ENCODE measurements around the gene APOBEC4. TPM values are rescaled to one million over a fixed set of nuclear protein-coding genes. Genes with fewer than 3 reads are reported as not detected.

The APOBEC4 gene
- total and polyA plus RNA-seq, 3 donors from 2014 or later, result 4.9 to 23.7 (median 5.0) TPM

DNA sequence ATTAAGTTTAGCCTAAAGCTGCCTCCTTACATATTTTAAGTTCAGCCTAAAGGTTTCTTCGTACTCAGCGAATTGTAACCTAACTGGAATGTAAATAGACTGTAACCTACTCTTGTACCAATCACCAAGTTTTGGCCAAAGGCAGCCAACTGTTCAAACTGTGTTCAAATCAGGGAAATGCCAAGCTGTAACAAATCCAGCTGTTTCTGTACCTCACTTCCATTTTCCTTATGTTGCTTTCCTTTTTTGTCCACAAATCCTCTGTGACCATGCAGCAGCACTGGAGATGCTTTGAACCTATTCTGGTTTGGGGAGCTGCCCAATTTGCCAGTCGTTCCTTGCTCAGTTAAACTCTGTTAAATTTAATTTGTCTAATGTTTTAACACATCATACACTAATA lies 3.2 kb upstream of the APOBEC4 start:
- WGBS, 2 donors, result 90 to 93% methylated on average over 3 of the region's 3 CpGs
- intact Hi-C loops (cut with DNase I; ENCODE audit: low total_unique reads), result loop anchor here (10.0 kb wide), 1 partner anchor 258 kb away; no protein-coding TSS in a partner anchor
- no peak for DNase-seq

DNA sequence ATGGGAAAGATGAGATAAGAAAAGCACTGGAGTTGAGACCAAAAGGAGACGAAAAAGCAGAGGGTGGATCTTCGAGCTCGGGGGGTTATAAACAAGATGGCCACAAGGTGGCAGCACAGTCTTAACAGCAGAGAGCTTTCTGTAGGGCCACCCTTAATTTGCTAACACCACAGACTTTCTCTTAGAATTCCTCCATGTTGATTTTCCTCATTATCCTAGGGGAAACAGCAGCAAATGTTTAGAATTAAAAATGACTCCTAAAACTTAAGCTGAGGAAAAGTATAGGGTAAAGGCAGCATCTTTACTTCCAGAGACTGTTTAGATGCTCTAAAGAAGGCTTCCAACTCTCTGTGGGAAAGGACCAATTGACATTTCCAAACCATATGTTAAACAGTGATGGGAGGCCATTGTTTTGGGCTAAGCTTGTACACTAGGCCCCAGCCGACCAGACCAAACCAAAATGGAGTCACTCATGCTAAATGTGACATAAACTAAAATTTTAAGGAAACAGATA lies 2.5 kb upstream of the APOBEC4 start:
- H3K9me3 ChIP-seq, result no peaks in the 10 kb centered on the region
- TF ChIP-seq, protein P1, sequence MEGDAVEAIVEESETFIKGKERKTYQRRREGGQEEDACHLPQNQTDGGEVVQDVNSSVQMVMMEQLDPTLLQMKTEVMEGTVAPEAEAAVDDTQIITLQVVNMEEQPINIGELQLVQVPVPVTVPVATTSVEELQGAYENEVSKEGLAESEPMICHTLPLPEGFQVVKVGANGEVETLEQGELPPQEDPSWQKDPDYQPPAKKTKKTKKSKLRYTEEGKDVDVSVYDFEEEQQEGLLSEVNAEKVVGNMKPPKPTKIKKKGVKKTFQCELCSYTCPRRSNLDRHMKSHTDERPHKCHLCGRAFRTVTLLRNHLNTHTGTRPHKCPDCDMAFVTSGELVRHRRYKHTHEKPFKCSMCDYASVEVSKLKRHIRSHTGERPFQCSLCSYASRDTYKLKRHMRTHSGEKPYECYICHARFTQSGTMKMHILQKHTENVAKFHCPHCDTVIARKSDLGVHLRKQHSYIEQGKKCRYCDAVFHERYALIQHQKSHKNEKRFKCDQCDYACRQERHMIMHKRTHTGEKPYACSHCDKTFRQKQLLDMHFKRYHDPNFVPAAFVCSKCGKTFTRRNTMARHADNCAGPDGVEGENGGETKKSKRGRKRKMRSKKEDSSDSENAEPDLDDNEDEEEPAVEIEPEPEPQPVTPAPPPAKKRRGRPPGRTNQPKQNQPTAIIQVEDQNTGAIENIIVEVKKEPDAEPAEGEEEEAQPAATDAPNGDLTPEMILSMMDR (IDR thresholded peaks at IDR 0.05), result peak; percentile 89 to 94 (median 94)
- no peak for TF ChIP-seq POLR2A (IDR thresholded peaks at IDR 0.05)
- DNase-seq, result peak; percentile 94
- H3K27ac ChIP-seq, result no peak overlapping the region
- H3K36me3 ChIP-seq (ENCODE audit: low read depth, missing control alignments), result no peaks in the 10 kb centered on the region
- H3K27me3 ChIP-seq, result no peaks in the 10 kb centered on the region
- WGBS, 2 donors, result 6 to 15% methylated on average over 4 of the region's 4 CpGs
- peaks cover 4% of the 10 kb centered on the region for H3K4me1 ChIP-seq
- no peak overlapping the region for H3K4me3 ChIP-seq
- intact Hi-C loops (cut with DNase I; ENCODE audit: low total_unique reads), result loop anchor here (10.0 kb wide), 1 partner anchor 259 kb away; no protein-coding TSS in a partner anchor

More for the DNA sequence above, 3.2 kb upstream of the APOBEC4 start:
- TF ChIP-seq, protein P1 (IDR thresholded peaks at IDR 0.05), result no peak
- TF ChIP-seq POLR2A (IDR thresholded peaks at IDR 0.05), result no peak
- Histone ChIP-seq H3K4me1 (peaks cover 4% of the 10 kb centered on the region), H3K27me3 (no peaks in the 10 kb centered on the region), H3K36me3 (ENCODE audit: low read depth, missing control alignments) (no peaks in the 10 kb centered on the region), H3K9me3 (no peaks in the 10 kb centered on the region), H3K27ac (no peak overlapping the region), H3K4me3 (no peak overlapping the region)

DNA sequence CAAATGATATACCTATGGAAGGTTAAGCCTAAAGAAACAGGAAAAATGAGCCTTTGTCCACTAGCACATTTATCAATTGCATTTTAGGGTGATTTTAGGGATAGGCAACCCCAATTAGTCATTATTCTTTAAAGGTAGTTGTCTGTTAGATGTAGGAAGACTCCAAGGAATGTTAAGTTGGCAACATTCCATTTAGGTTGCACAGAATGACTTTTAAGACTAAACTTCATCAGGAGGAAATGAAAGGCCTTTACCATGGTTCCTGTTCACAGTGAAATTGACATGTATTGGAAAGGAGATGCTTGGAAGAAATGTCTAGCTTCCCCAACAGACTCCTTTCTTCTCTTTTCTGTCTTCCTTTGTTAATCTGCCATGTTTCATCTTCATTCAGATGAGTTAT lies 1.6 kb upstream of the APOBEC4 start:
- DNase-seq, result no peak
- intact Hi-C loops (cut with DNase I; ENCODE audit: low total_unique reads), result loop anchor here (10.0 kb wide), 1 partner anchor 260 kb away; no protein-coding TSS in a partner anchor
- H3K27me3 ChIP-seq, result no peaks in the 10 kb centered on the region
- no peaks in the 10 kb centered on the region for H3K9me3 ChIP-seq
- H3K4me3 ChIP-seq, result no peak overlapping the region
- H3K4me1 ChIP-seq, result peaks cover 4% of the 10 kb centered on the region
- no peak overlapping the region for H3K27ac ChIP-seq
- TF ChIP-seq, protein P1 (IDR thresholded peaks at IDR 0.05), result no peak
- no peak for TF ChIP-seq POLR2A (IDR thresholded peaks at IDR 0.05)
- H3K36me3 ChIP-seq (ENCODE audit: low read depth, missing control alignments), result no peaks in the 10 kb centered on the region

DNA sequence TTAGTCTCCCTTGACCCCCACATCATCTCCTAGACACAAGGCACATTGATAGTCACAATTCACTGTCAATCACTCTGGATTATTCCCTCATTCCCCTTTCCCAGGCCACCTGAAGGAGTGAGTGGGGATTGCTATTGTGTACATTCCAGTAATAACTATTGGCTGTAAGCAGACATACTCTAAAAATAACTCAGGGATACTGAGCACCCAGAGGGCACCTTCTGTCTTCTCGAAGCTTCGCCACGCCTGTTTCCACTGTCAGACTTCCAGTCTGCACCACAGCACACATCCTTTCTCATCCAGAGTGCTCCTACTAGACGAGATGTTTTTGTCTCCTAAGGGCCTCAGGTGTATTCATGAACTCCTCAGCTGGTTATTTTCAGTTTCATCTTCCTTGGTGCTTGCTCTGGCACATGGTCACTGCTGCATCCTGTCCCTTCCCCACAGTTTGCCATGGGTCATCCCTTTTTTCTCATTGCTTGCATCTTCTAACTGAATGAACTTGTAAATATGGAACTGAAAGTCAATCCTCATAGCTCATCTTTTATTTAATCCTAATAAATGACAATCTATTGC lies 848 bp upstream of the APOBEC4 start:
- H3K27ac ChIP-seq, result no peak overlapping the region
- 90 to 93% methylated on average over 4 of the region's 4 CpGs for WGBS, 2 donors

More for the DNA sequence above, 848 bp upstream of the APOBEC4 start:
- intact Hi-C loops (cut with DNase I; ENCODE audit: low total_unique reads), result loop anchor here (10.0 kb wide), 1 partner anchor 261 kb away; no protein-coding TSS in a partner anchor
- TF ChIP-seq, protein P1 (IDR thresholded peaks at IDR 0.05), result no peak
- TF ChIP-seq POLR2A (IDR thresholded peaks at IDR 0.05), result no peak
- no peaks in the 10 kb centered on the region for H3K36me3 ChIP-seq (ENCODE audit: low read depth, missing control alignments)
- H3K4me3 ChIP-seq, result no peak overlapping the region
- DNase-seq, result no peak
- no peaks in the 10 kb centered on the region for H3K9me3 ChIP-seq
- peaks cover 4% of the 10 kb centered on the region for H3K4me1 ChIP-seq
- no peaks in the 10 kb centered on the region for H3K27me3 ChIP-seq
